Retina (tissue), 1 donor: ENCODE data around the gene CGB8.
"Not testable (repeated sequence)": the region's sequence is repeated elsewhere in the genome, so short reads cannot be mapped to it uniquely, and the experiment has no call there.

Experiments used
- DNase-seq: peaks from one replicate; pipeline ENCODE4 v3.0.0-alpha.2; 2016

The CGB8 gene

GRCh38 chr19:49049011-49049410, at the start of gene CGB8:
Gene CGB8 (minus strand): TSS chr19:49049111. CDS start chr19:49048739, 372 bp downstream.
- DNase-seq, result not testable (repeated sequence)

GRCh38 chr19:49097453-49098288, 48.8 kb upstream of the CGB8 start:
- peak; percentile 82 for DNase-seq

- no peak for DNase-seq
Measured at GRCh38 chr19:49094505-49095482, 45.9 kb upstream of the CGB8 start.

- no peak for DNase-seq
Measured at GRCh38 chr19:49092686-49093085, 43.8 kb upstream of the CGB8 start.

GRCh38 chr19:49091391-49092038, 42.6 kb upstream of the CGB8 start:
- no peak for DNase-seq

- DNase-seq, result no peak
Measured at GRCh38 chr19:49086296-49086695, 37.4 kb upstream of the CGB8 start.

GRCh38 chr19:49085868-49086232, 36.9 kb upstream of the CGB8 start:
- no peak for DNase-seq

- peak; percentile 100 for DNase-seq
Measured at GRCh38 chr19:49085020-49085867, 36.3 kb upstream of the CGB8 start, which contains the start of gene SNRNP70. Gene SNRNP70 (plus strand): TSS chr19:49085451. CDS start chr19:49086415, 964 bp downstream.

GRCh38 chr19:49084206-49085019, 35.5 kb upstream of the CGB8 start:
- DNase-seq, result no peak

GRCh38 chr19:49081273-49081672, 32.4 kb upstream of the CGB8 start:
- DNase-seq, result no peak

- no peak for DNase-seq
Measured at GRCh38 chr19:49080392-49080791, 31.5 kb upstream of the CGB8 start.

GRCh38 chr19:49074869-49075268, 26.0 kb upstream of the CGB8 start:
- peak; percentile 63 for DNase-seq

- DNase-seq, result no peak
Measured at GRCh38 chr19:49073514-49074378, 24.8 kb upstream of the CGB8 start.

- peak; percentile 68 for DNase-seq
Measured at GRCh38 chr19:49071860-49072547, 23.1 kb upstream of the CGB8 start.

- DNase-seq, result no peak
Measured at GRCh38 chr19:49070416-49070815, 21.5 kb upstream of the CGB8 start.

- no peak for DNase-seq
Measured at GRCh38 chr19:49069026-49069425, 20.1 kb upstream of the CGB8 start.

GRCh38 chr19:49067554-49067953, 18.6 kb upstream of the CGB8 start:
- DNase-seq, result no peak

GRCh38 chr19:49065905-49066512, 17.1 kb upstream of the CGB8 start:
- no peak for DNase-seq
